ENCODE measurements around the gene CENPV. TPM values are rescaled to one million over a fixed set of nuclear protein-coding genes. Genes with fewer than 3 reads are reported as not detected.
A peak's percentile ranks its signal among the peaks of the same experiment; 100 is the strongest.
"Not testable (repeated sequence)": the region's sequence is repeated elsewhere in the genome, so short reads cannot be mapped to it uniquely, and the experiment has no call there.

Gene CENPV
- total and polyA plus RNA-seq, 2 of the 13 experiments (the other 11 are each of a cell fraction or from before 2014, with no cell fraction given) = 193 to 292 TPM

- H4K20me1 ChIP-seq (ENCODE audit: insufficient read depth, low read length); FAIRE-seq; ATAC-seq; H3K4me2 ChIP-seq (ENCODE audit: low read depth, low read length); H3K79me2 ChIP-seq (ENCODE audit: insufficient read depth, low read length); in situ Hi-C loops (cut with HindIII; ENCODE audit: extremely low pct_ligation_motif_present, low pct_unique_long_range_greater_than_20kb); CTCF ChIA-PET (ENCODE audit: low intra/inter-chr PET ratio, low total read pairs); BruUV-seq (replicated peaks); H3K27ac ChIP-seq (ENCODE audit: extremely low read length, insufficient read depth, low read length); H3K27me3 ChIP-seq (ENCODE audit: control insufficient read depth in 1 of 2, insufficient read depth in 2 of 2, low read length in 2 of 2); H3K36me3 ChIP-seq (replicated peaks in 1 of 2; ENCODE audit: control insufficient read depth in 1 of 2, insufficient read depth in 2 of 2, low read length in 2 of 2); H3K9ac ChIP-seq (ENCODE audit: insufficient read depth, low read depth, low read length); H3K4me3 ChIP-seq (replicated peaks in 1 of 3; ENCODE audit: insufficient read depth in 1 of 3, low read depth in 2 of 3, low read length in 3 of 3); H2AFZ ChIP-seq (ENCODE audit: low read length); H3K9me3 ChIP-seq (ENCODE audit: low read length); DNase-seq (ENCODE audit: low spot score): not testable (repeated sequence)
- 90% methylated on average over 2 of the region's 2 CpGs for WGBS (ENCODE audit: low lambda C conversion rate)
- H3K4me1 ChIP-seq (ENCODE audit: insufficient read depth, low read length) = peaks cover 52% of the 10 kb centered on the region
- intact Hi-C loops (cut with micrococcal nuclease; ENCODE audit: unreplicated experiment) = loop anchor here (5.0 kb wide), 1 partner anchor 399 kb away; the partner anchor contains the start of genes TTC19 and ZSWIM7
- POLR2A ChIA-PET = interaction anchor here (1.3 to 1.8 kb wide), 2 partner anchors 16 to 139 kb away, joined by 3 to 7 read pairs; partner anchors contain the start of gene UBB
These were observed 43.4 kb upstream of the CENPV start for GRCh38 chr17:16396693-16397092.

DNA sequence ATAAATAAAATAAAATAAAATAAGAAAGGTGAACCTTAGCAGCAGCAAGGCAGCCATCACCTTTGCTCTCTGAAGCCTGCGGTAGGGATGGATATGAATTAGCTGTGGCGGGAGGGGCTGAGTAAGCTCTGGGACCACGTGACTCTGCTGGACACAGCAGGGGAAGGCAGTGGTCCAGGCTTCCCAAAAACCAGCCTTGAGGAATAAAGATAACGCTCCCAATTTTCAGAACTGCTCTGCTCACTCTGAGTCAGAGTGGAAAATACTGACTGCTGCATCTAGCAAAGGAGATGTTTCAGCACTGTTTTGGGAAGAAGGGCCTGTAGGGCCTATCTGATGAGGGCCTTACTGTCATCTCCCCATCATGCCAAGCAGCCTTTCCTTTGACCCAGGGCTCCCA lies 42.6 kb upstream of the CENPV start:
- H3K9ac ChIP-seq (ENCODE audit: insufficient read depth, low read depth, low read length); DNase-seq (ENCODE audit: low spot score); ATAC-seq; BruUV-seq (replicated peaks); H3K27me3 ChIP-seq (ENCODE audit: control insufficient read depth in 1 of 2, insufficient read depth in 2 of 2, low read length in 2 of 2); H3K4me3 ChIP-seq (replicated peaks in 1 of 3; ENCODE audit: insufficient read depth in 1 of 3, low read depth in 2 of 3, low read length in 3 of 3); H3K27ac ChIP-seq (ENCODE audit: extremely low read length, insufficient read depth, low read length); H2AFZ ChIP-seq (ENCODE audit: low read length); H4K20me1 ChIP-seq (ENCODE audit: insufficient read depth, low read length); H3K9me3 ChIP-seq (ENCODE audit: low read length); H3K36me3 ChIP-seq (replicated peaks in 1 of 2; ENCODE audit: control insufficient read depth in 1 of 2, insufficient read depth in 2 of 2, low read length in 2 of 2); CTCF ChIA-PET (ENCODE audit: low intra/inter-chr PET ratio, low total read pairs); H3K4me2 ChIP-seq (ENCODE audit: low read depth, low read length); H3K79me2 ChIP-seq (ENCODE audit: insufficient read depth, low read length); FAIRE-seq; in situ Hi-C loops (cut with HindIII; ENCODE audit: extremely low pct_ligation_motif_present, low pct_unique_long_range_greater_than_20kb): not testable (repeated sequence)
- POLR2A ChIA-PET = interaction anchor here (1.3 to 1.8 kb wide), 2 partner anchors 15 to 140 kb away, joined by 3 to 7 read pairs; partner anchors contain the start of gene UBB
- WGBS (ENCODE audit: low lambda C conversion rate) = 55% methylated on average over 4 of the region's 4 CpGs
- TF ChIP-seq RAD51 (IDR thresholded peaks at IDR 0.05; ENCODE audit: borderline replicate concordance) = peak; percentile 20; the same call in 1 of the 2 replicates
- peaks cover 51% of the 10 kb centered on the region for H3K4me1 ChIP-seq (ENCODE audit: insufficient read depth, low read length)
- intact Hi-C loops (cut with micrococcal nuclease; ENCODE audit: unreplicated experiment) = loop anchor here (5.0 kb wide), 1 partner anchor 399 kb away; the partner anchor contains the start of genes TTC19 and ZSWIM7

- H3K79me2 ChIP-seq (ENCODE audit: insufficient read depth, low read length); H3K36me3 ChIP-seq (replicated peaks in 1 of 2; ENCODE audit: control insufficient read depth in 1 of 2, insufficient read depth in 2 of 2, low read length in 2 of 2); H3K9me3 ChIP-seq (ENCODE audit: low read length); H2AFZ ChIP-seq (ENCODE audit: low read length); CTCF ChIA-PET (ENCODE audit: low intra/inter-chr PET ratio, low total read pairs); H4K20me1 ChIP-seq (ENCODE audit: insufficient read depth, low read length); H3K9ac ChIP-seq (ENCODE audit: insufficient read depth, low read depth, low read length); H3K27me3 ChIP-seq (ENCODE audit: control insufficient read depth in 1 of 2, insufficient read depth in 2 of 2, low read length in 2 of 2); in situ Hi-C loops (cut with HindIII; ENCODE audit: extremely low pct_ligation_motif_present, low pct_unique_long_range_greater_than_20kb); H3K27ac ChIP-seq (ENCODE audit: extremely low read length, insufficient read depth, low read length); BruUV-seq (replicated peaks); ATAC-seq; intact Hi-C loops (cut with micrococcal nuclease; ENCODE audit: unreplicated experiment); H3K4me2 ChIP-seq (ENCODE audit: low read depth, low read length); DNase-seq (ENCODE audit: low spot score); H3K4me3 ChIP-seq (replicated peaks in 1 of 3; ENCODE audit: insufficient read depth in 1 of 3, low read depth in 2 of 3, low read length in 3 of 3); FAIRE-seq: not testable (repeated sequence)
- peaks cover 24% of the 10 kb centered on the region for H3K4me1 ChIP-seq (ENCODE audit: insufficient read depth, low read length)
- 95% methylated on average over 11 of the region's 11 CpGs for WGBS (ENCODE audit: low lambda C conversion rate)
- POLR2A ChIA-PET = interaction anchor here (0.6 to 1.4 kb wide), 2 partner anchors 12 to 40 kb away, joined by 3 to 4 read pairs; partner anchors contain the start of gene UBB
These were observed 39.2 kb upstream of the CENPV start for GRCh38 chr17:16392491-16392890.

Measured in HepG2 (cell line).